Measurements from ENCODE around the gene ECHS1. TPM values are rescaled to one million over a fixed set of nuclear protein-coding genes. Genes with fewer than 3 reads are reported as not detected.

The ECHS1 gene
- 106 and 127 TPM in 2 replicates for total RNA-seq (ENCODE audit: low replicate concordance)
- long read RNA-seq, transcript ECHS1-201 (8 exons, 1,617 nt), result major isoform, 1,112 of 1,148 reads
- long read RNA-seq, partial matches to known transcripts, result 11 of 1,148 reads
- long read RNA-seq, other reads (novel, unspliced or antisense), result 25 of 1,148 reads

DNA sequence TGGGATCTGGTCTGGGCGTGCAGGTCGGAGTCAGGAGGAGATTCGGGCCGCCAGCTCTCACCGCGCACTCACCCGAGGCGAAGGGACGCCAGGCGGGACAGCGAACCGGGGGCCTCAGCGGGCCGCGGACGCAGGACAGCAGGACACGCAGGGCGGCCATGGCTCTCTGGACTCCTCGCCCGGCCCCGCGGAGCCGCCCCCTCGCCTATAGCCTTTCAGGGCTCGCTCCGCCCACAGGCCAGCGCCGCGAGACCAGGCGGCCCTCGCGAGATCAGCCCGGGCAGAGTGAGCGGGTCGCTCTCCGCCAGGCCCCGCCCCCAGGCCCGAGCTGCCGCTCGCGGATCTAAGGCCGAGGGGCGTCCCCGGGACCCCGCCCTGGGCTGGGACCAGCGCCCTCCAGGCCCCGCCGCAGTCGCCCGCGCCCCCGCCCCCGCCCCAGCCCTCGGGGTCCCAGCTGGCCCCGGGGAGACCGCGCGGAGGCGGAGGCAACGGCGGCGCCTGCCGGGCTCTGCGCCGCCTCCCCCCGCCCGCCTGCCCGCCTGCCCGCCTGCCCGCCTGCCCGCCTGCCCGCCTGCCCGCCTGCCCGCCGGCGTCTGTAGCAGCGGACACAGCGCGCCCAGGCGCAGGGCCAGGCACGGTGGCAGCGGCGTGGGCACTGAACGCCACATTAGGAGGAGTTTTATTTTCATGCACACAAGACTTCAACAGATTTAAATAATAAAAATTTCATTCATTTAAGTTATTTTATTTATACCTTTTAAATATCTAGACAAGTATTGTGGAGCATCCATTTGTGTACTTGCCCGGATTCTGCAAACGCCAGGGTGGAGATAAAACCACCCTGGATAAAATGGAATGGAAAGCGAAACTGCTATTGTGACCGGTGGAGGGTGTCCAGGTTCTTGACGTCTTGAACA lies at the start of gene ECHS1:
TSS of gene ECHS1 (minus strand) at position 181 of the 917 bp plus-strand sequence. CDS start at position 160, 21 bp downstream.
- no peaks in the 10 kb centered on the region for H3K36me3 Mint-ChIP-seq
- peak; percentile 99 for DNase-seq (ENCODE audit: extremely low spot score, unreplicated experiment)
- H3K27me3 Mint-ChIP-seq, result no peaks in the 10 kb centered on the region
- peaks cover 10% of the 10 kb centered on the region for H3K4me1 Mint-ChIP-seq (ENCODE audit: unreplicated experiment)
- H3K4me3 Mint-ChIP-seq, result peak within 1 kb of the TSS; percentile 89
- TF ChIP-seq, protein P1, sequence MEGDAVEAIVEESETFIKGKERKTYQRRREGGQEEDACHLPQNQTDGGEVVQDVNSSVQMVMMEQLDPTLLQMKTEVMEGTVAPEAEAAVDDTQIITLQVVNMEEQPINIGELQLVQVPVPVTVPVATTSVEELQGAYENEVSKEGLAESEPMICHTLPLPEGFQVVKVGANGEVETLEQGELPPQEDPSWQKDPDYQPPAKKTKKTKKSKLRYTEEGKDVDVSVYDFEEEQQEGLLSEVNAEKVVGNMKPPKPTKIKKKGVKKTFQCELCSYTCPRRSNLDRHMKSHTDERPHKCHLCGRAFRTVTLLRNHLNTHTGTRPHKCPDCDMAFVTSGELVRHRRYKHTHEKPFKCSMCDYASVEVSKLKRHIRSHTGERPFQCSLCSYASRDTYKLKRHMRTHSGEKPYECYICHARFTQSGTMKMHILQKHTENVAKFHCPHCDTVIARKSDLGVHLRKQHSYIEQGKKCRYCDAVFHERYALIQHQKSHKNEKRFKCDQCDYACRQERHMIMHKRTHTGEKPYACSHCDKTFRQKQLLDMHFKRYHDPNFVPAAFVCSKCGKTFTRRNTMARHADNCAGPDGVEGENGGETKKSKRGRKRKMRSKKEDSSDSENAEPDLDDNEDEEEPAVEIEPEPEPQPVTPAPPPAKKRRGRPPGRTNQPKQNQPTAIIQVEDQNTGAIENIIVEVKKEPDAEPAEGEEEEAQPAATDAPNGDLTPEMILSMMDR (conservative IDR thresholded peaks at IDR 0.05), result no peak
- H3K9me3 Mint-ChIP-seq, result no peaks in the 10 kb centered on the region
- peak within 1 kb of the TSS; percentile 44 for H3K27ac Mint-ChIP-seq

DNA sequence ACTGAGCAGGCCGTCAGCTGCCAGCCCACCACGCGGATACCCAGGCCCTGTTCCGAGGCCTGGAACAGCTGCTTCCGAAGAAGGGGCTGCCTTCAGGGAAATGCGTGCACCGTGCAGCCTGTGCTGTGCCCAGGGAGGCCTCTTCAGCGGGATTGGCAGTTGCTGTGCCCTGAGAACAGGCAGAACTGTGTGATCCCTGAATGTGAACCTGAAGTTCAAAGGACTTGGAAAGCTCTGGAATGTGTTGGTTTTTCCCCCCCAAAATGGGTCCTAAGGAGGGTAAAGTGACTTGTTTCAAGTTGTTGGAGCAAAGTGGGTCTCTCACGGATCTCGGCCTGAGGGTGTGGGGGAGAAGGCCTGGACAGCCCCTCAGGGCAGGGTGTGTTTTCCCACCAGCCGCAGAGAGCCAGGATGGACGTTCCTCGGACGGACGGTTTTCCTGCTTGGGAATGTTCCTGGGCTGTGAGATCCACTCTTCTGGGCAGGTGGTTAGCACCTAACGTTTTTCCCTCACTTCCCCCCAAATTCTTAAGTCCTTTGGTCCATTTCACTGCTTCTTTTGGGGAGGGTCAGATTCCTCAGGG lies 49.2 kb upstream of the ECHS1 start:
- no peak for DNase-seq (ENCODE audit: extremely low spot score, unreplicated experiment)
- no peaks in the 10 kb centered on the region for H3K4me1 Mint-ChIP-seq (ENCODE audit: unreplicated experiment)
- H3K27ac Mint-ChIP-seq, result no peak overlapping the region
- TF ChIP-seq, protein P1 (conservative IDR thresholded peaks at IDR 0.05), result no peak
- peaks cover 6% of the 10 kb centered on the region for H3K27me3 Mint-ChIP-seq
- no peaks in the 10 kb centered on the region for H3K9me3 Mint-ChIP-seq
- peak overlapping the region; percentile 20 for H3K4me3 Mint-ChIP-seq
- peaks cover 4% of the 10 kb centered on the region for H3K36me3 Mint-ChIP-seq

DNA sequence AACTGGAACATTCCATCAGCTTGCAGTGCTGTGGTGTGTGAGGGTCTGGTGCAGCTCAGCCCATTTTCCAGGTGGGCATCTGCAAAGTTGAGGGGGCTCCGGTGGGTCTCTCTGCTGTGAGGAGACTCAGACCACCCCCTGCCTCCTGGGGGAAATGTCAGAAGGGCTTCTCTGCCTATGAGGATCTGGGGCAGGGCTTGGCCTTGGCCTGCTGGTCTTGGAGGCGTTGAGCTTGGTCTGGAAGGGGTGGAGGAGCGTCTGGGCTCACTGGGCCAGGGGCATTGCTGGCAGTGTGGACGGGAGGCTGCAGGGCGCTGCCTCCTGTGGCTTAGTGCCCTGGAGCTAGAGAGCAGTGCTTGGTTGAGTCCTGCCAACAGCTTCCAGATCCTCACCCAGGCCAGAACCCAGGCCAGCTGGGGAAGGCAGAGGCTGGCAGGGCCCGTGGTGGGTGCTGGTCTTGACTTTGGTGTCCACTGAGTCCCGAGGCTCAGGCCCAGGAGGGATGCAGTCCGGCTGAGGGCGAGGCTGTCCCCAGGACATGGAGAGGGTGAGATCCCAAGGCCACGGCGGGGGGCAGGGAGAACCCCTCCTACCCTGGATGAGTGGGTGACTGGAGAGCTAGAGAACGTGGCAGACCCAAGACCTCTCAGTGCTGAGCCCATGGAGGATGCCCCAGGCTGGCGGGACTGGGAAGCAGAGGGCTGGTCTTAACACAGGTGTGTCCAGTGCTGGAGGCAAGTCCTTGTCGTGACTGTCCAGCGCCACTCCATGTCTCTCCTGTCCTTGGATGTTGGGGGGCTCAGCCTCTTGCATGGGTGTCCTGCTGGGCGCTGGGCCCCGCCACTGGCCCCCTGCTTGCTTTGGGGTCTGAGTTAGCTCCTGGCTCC lies 48.4 kb upstream of the ECHS1 start:
- H3K4me3 Mint-ChIP-seq, result no peak overlapping the region
- TF ChIP-seq, protein P1 (conservative IDR thresholded peaks at IDR 0.05), result no peak
- no peak overlapping the region for H3K27ac Mint-ChIP-seq
- H3K4me1 Mint-ChIP-seq (ENCODE audit: unreplicated experiment), result no peaks in the 10 kb centered on the region
- H3K36me3 Mint-ChIP-seq, result peaks cover 4% of the 10 kb centered on the region
- H3K9me3 Mint-ChIP-seq, result no peaks in the 10 kb centered on the region
- no peak for DNase-seq (ENCODE audit: extremely low spot score, unreplicated experiment)
- peaks cover 6% of the 10 kb centered on the region for H3K27me3 Mint-ChIP-seq

DNA sequence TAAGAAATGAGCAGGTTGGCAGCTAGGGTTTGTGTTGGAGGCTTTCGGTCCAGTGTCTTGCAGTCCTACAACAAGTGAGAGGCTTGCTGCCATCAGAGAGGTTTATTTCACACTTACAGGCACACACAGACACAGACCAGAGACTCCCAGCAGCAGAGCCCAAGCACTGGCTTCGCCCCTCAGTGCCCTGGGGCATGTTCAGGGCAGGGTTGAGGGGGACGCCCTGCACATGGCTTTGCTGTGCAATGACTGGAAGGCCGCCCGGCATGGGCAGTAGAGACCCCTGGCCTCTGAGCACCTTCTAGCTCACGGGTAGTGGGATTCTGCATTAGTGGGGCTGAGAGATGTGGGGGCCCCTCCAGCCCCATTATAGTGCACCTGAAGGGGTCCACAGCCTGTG lies 47.4 kb upstream of the ECHS1 start:
- Mint-ChIP-seq H3K4me3 (no peak overlapping the region), H3K4me1 (ENCODE audit: unreplicated experiment) (no peaks in the 10 kb centered on the region), H3K9me3 (peaks cover under 1% of the 10 kb centered on the region), H3K27ac (no peak overlapping the region), H3K27me3 (peaks cover 6% of the 10 kb centered on the region), H3K36me3 (peaks cover 11% of the 10 kb centered on the region)
- DNase-seq (ENCODE audit: extremely low spot score, unreplicated experiment), result no peak
- TF ChIP-seq, protein P1 (conservative IDR thresholded peaks at IDR 0.05), result no peak

DNA sequence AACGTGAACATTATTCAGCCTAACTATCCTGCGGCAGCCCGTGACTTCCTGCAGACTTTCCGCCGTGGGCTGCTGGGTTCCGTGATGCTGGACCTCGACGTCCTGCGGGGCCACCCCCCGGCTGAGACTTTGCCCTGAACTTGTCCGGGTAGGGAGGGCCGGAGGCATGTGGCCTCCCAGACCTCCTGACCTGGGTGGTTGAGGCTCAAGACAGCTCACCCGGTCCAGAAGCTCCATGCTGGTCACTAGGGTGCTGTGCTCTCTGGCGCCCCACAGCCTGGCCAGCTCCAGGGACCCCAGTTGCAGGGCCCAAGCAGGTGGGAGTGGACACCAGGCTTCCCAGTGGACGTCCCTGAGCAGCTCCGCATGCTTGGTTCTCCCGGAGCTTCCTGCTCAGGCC lies 46.9 kb upstream of the ECHS1 start:
- Mint-ChIP-seq H3K36me3 (peaks cover 17% of the 10 kb centered on the region), H3K4me1 (ENCODE audit: unreplicated experiment) (no peaks in the 10 kb centered on the region), H3K27me3 (peaks cover 6% of the 10 kb centered on the region), H3K9me3 (peaks cover 5% of the 10 kb centered on the region), H3K27ac (no peak overlapping the region), H3K4me3 (no peak overlapping the region)
- no peak for DNase-seq (ENCODE audit: extremely low spot score, unreplicated experiment)
- TF ChIP-seq, protein P1 (conservative IDR thresholded peaks at IDR 0.05), result no peak
